Panc1 (cell line): ENCODE measurements around the gene FYCO1. TPM values are rescaled to one million over a fixed set of nuclear protein-coding genes. Genes with fewer than 3 reads are reported as not detected.

Experiments used
- ATAC-seq: fragments of 200-7000 bp; cut with Tn5 transposase; 2 replicates; pipeline ENCODE4 v1.9.1; 2020; ENCODE audit warnings: mild to moderate bottlenecking, moderate library complexity
- BruUV-seq: library from RNA; stranded (reverse); fragments of 400-500 nt; replicated peaks from 2 replicates; lab custom pipeline; 2021; lab: Mats Ljungman, UMichigan
- CTCF ChIA-PET: fragments of 300-600 bp; sonication (Branson Sonifier 250); formaldehyde crosslinking; loops from one replicate; lab custom pipeline; 2022; ENCODE audit warnings: antibody characterized with exemption; lab: Charles Lee
- POLR2A ChIA-PET: fragments of 300-600 bp; sonication (Branson Sonifier 250); formaldehyde crosslinking; loops from one replicate; lab custom pipeline; 2022; ENCODE audit warnings: antibody characterized with exemption; lab: Charles Lee
- DNase-seq: peaks from one replicate; pipeline ENCODE4 v3.0.0-alpha.2; 2010; ENCODE audit warnings: low read depth, low spot score
- H3K27ac ChIP-seq: 2 replicates; pipeline ENCODE4 v1.5.1; 2011; ENCODE audit warnings: mild to moderate bottlenecking, low read length, inconsistent platforms
- H3K27me3 ChIP-seq: fragments of 200-500 bp; sonication (Bioruptor generic); 2 replicates; pipeline ENCODE4 v1.6.0; 2014; ENCODE audit warnings: low read length, inconsistent platforms; ENCODE audit not compliant: control insufficient read depth, insufficient read depth
- H3K36me3 ChIP-seq: fragments of 200-500 bp; sonication (Bioruptor generic); 2 replicates; pipeline ENCODE4 v1.5.1; 2014; ENCODE audit warnings: inconsistent platforms, mild to moderate bottlenecking, low read length, moderate library complexity; ENCODE audit not compliant: control insufficient read depth, insufficient read depth
- H3K4me1 ChIP-seq: 2 replicates; pipeline ENCODE4 v1.5.1; 2011; ENCODE audit warnings: inconsistent platforms, mild to moderate bottlenecking, low read length, moderate library complexity; ENCODE audit not compliant: control insufficient read depth, insufficient read depth
- H3K4me3 ChIP-seq, 2 experiments: 2 replicates each; pipeline ENCODE4 v1.5.1; 2011 to 2012; ENCODE audit warnings: low read depth in 2 of 2, low read length in 2 of 2, mild to moderate bottlenecking in 2 of 2, inconsistent platforms in 1 of 2, moderate library complexity in 1 of 2
- H3K9me3 ChIP-seq: fragments of 200-500 bp; sonication (Bioruptor generic); 2 replicates; pipeline ENCODE4 v1.5.1; 2014; ENCODE audit warnings: low read depth, mild to moderate bottlenecking, inconsistent platforms, low read length, moderate library complexity; ENCODE audit not compliant: control insufficient read depth, insufficient read depth
- POLR2AphosphoS5 ChIP-seq: IDR thresholded peaks from 2 replicates; pipeline ENCODE4 v1.6.1; 2012; ENCODE audit warnings: mild to moderate bottlenecking, low read depth, low read length, moderate library complexity
- SIN3A ChIP-seq: IDR thresholded peaks from 2 replicates; pipeline ENCODE4 v1.6.1; 2012; ENCODE audit warnings: low read depth, mild to moderate bottlenecking, low read length, moderate library complexity, borderline replicate concordance; ENCODE audit not compliant: insufficient read depth
- TCF7L2 ChIP-seq: IDR thresholded peaks from 2 replicates; pipeline ENCODE4 v1.6.1; 2011; ENCODE audit warnings: mild to moderate bottlenecking, low read depth, low read length, inconsistent platforms
- in situ Hi-C: cut with HindIII; loops from 2 replicates; pipeline ENCODE4 v1.10.0; 2016; ENCODE audit warnings: low sequenced_read_pairs, low pct_unique_long_range_greater_than_20kb
- intact Hi-C: fragments of 100-400 bp; cut with micrococcal nuclease; formaldehyde crosslinking; loops from one replicate; pipeline ENCODE4 v1.10.0; 2022; ENCODE audit not compliant: unreplicated experiment
- total RNA-seq: library from RNA; stranded (reverse); gene quantifications from one replicate; pipeline ENCODE4 v1.2.1, GENCODE V29; 2021; ENCODE audit not compliant: unreplicated experiment
- TF ChIP-seq, protein P1 (sequence below): fragments of 450-650 bp; IDR thresholded peaks from 2 replicates; pipeline ENCODE4 v1.5.1; 2017; ENCODE audit warnings: mild to moderate bottlenecking
- TF ChIP-seq, protein P2 (sequence below), 2 experiments: IDR thresholded peaks; 2 replicates each; pipeline ENCODE4 v1.6.1; 2011 to 2012; ENCODE audit warnings: low read depth in 2 of 2, control low read depth in 1 of 2, low read length in 1 of 2, mild to moderate bottlenecking in 1 of 2, moderate library complexity in 1 of 2; ENCODE audit not compliant: insufficient read depth in 1 of 2

The FYCO1 gene
- total RNA-seq, 1 experiment from 2014 or later: 8.7 TPM

DNA sequence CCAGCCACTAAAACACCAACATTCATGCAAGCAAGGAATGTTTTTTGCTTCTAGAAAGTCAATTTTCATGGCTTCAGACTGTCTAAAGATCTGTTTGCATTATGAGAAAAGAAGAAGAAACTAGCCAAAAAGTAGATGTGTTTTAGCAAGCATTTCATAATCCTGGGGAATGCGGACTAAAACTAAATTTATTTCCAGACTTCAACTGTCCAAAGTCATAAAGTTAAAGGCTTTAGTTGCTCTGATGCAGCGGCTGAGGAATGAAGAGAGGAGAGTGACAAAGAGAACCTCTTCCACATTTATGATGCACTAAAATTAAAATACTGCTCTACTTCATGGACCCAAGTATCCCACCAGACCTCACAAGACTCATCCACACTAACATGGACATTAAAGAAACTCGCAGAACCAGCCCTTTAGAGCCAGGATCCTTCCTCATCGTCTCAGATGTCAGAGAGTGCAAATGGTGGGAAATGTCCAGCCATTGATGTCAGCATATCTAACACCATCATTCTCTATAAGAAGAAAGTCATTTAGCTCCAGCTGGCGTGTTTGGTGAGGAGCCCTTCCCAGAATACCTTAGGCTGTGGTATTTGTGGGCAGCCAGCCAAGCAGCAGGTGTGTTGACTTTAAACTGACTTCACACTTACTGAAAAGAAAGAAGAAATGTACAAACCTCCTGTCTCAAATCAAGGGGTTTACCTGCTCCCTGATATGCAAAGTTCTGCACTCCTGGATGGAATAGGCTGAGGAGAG is 17.4 kb downstream of the FYCO1 start:
- TF ChIP-seq, protein P1, sequence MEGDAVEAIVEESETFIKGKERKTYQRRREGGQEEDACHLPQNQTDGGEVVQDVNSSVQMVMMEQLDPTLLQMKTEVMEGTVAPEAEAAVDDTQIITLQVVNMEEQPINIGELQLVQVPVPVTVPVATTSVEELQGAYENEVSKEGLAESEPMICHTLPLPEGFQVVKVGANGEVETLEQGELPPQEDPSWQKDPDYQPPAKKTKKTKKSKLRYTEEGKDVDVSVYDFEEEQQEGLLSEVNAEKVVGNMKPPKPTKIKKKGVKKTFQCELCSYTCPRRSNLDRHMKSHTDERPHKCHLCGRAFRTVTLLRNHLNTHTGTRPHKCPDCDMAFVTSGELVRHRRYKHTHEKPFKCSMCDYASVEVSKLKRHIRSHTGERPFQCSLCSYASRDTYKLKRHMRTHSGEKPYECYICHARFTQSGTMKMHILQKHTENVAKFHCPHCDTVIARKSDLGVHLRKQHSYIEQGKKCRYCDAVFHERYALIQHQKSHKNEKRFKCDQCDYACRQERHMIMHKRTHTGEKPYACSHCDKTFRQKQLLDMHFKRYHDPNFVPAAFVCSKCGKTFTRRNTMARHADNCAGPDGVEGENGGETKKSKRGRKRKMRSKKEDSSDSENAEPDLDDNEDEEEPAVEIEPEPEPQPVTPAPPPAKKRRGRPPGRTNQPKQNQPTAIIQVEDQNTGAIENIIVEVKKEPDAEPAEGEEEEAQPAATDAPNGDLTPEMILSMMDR: no peak
- TF ChIP-seq, protein P2, sequence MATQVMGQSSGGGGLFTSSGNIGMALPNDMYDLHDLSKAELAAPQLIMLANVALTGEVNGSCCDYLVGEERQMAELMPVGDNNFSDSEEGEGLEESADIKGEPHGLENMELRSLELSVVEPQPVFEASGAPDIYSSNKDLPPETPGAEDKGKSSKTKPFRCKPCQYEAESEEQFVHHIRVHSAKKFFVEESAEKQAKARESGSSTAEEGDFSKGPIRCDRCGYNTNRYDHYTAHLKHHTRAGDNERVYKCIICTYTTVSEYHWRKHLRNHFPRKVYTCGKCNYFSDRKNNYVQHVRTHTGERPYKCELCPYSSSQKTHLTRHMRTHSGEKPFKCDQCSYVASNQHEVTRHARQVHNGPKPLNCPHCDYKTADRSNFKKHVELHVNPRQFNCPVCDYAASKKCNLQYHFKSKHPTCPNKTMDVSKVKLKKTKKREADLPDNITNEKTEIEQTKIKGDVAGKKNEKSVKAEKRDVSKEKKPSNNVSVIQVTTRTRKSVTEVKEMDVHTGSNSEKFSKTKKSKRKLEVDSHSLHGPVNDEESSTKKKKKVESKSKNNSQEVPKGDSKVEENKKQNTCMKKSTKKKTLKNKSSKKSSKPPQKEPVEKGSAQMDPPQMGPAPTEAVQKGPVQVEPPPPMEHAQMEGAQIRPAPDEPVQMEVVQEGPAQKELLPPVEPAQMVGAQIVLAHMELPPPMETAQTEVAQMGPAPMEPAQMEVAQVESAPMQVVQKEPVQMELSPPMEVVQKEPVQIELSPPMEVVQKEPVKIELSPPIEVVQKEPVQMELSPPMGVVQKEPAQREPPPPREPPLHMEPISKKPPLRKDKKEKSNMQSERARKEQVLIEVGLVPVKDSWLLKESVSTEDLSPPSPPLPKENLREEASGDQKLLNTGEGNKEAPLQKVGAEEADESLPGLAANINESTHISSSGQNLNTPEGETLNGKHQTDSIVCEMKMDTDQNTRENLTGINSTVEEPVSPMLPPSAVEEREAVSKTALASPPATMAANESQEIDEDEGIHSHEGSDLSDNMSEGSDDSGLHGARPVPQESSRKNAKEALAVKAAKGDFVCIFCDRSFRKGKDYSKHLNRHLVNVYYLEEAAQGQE (IDR thresholded peaks at IDR 0.05; ENCODE audit: insufficient read depth in 1 of 2, low read depth in 2 of 2, low read length in 1 of 2): no peak
- no peak for TF ChIP-seq POLR2AphosphoS5
- no peak for TF ChIP-seq SIN3A
- TF ChIP-seq TCF7L2: no peak
- POLR2A ChIA-PET: no interaction called here
- in situ Hi-C loops (no loop called here), intact Hi-C loops (no loop called here)
- Histone ChIP-seq H3K36me3 (no peaks in the 10 kb centered on the region), H3K4me1 (no peaks in the 10 kb centered on the region), H3K27ac (no peak overlapping the region), H3K4me3 (no peak overlapping the region), H3K27me3 (no peaks in the 10 kb centered on the region), H3K9me3 (no peaks in the 10 kb centered on the region)
- CTCF ChIA-PET: no interaction called here
- no TSS peak for BruUV-seq
- DNase-seq (no peak), ATAC-seq (no peak)

DNA sequence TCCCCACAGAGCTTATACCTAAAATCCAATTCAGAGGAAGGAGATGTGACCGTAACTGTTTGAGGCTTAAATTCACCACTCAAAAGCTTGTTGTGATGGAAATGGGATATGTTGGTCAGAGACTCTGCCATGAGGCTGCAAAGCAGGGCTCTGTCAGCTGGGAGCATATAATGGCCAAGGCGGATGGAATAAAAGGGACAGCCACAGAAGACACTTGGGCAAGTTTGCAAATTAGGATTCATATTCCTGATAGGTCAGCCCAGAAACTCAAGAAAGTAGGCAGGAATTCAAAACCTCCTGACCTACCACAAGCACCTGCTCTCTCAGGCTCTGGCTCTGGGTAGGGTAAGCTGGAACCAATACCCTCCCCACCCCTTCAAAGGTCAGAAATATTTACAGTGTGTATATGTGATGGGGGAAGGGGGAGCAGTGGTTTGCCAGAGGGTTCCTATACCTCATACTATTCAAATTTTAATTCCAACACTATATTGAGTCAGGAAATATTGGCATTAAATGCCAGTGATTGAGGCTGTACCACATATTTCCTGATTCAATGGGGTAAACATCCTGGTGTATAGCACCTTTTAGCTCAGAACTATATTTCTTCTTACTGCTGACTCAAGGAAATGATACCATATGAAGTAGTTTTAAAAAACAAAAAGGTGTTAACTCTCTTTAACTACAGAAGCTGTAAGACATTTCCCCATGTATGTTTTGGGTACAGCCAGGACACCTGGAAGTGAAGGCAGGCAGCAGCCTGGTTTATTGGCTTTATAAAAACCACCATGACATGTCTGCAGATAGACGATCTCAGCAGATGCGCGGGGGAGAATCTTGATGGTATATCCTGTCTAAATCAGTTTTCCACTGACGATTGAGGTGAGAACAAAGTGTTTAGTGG is 19.2 kb downstream of the FYCO1 start:
- no peak for DNase-seq
- TF ChIP-seq SIN3A (no peak), TCF7L2 (no peak), POLR2AphosphoS5 (no peak)
- TF ChIP-seq, protein P1: no peak
- TF ChIP-seq, protein P2 (IDR thresholded peaks at IDR 0.05; ENCODE audit: insufficient read depth in 1 of 2, low read depth in 2 of 2, low read length in 1 of 2): no peak
- ATAC-seq: no peak
- no peak overlapping the region for H3K4me3 ChIP-seq
- no peaks in the 10 kb centered on the region for H3K9me3 ChIP-seq
- H3K4me1 ChIP-seq: no peaks in the 10 kb centered on the region
- ChIA-PET POLR2A (no interaction called here), CTCF (no interaction called here)
- BruUV-seq: no TSS peak
- intact Hi-C loops: no loop called here
- no peaks in the 10 kb centered on the region for H3K36me3 ChIP-seq
- no peak overlapping the region for H3K27ac ChIP-seq
- H3K27me3 ChIP-seq: no peaks in the 10 kb centered on the region
- in situ Hi-C loops: no loop called here
